A549 (cell line): ENCODE results near the gene REPS1.

Experiments used
- CEBPB ChIP-seq, 2 experiments: fragments of >200 bp in 1 of 2; sonication (Bioruptor Twin) in 1 of 2; formaldehyde crosslinking in 1 of 2; IDR thresholded peaks; 2 replicates each; pipeline ENCODE4 v1.6.1; 2012 to 2016
- CHD2 ChIP-seq: fragments of 150-350 bp; IDR thresholded peaks from 2 replicates; pipeline ENCODE4 v1.6.1; 2014; ENCODE audit warnings: low read length; ENCODE audit not compliant: partially characterized antibody
- CHD4 ChIP-seq: fragments of 200-600 bp; sonication (generic); IDR thresholded peaks from 2 replicates; pipeline ENCODE4 v1.6.1; 2016; ENCODE audit warnings: antibody characterized with exemption, mild to moderate bottlenecking, borderline replicate concordance
- EP300 ChIP-seq, 2 experiments: fragments of >200 bp; sonication (Bioruptor Twin); formaldehyde crosslinking; IDR thresholded peaks; 2 replicates in 1 of 2; 3 replicates in 1 of 2; pipeline ENCODE4 v1.6.1; 2016 to 2017
- HOXB5 ChIP-seq: fragments of 250-450 bp; sonication (Bioruptor Pico); IDR thresholded peaks from 2 replicates; pipeline ENCODE4 v1.5.0; 2020; ENCODE audit warnings: mild to moderate bottlenecking, moderate library complexity
- MAFK ChIP-seq: fragments of 450-650 bp; IDR thresholded peaks from 2 replicates; pipeline ENCODE4 v1.6.1; 2014; ENCODE audit not compliant: partially characterized antibody
- MAX ChIP-seq: IDR thresholded peaks from 2 replicates; pipeline ENCODE4 v1.6.1; 2012
- NFE2L2 ChIP-seq: fragments of 150-350 bp; conservative IDR thresholded peaks from 2 replicates; pipeline ENCODE4 v1.6.1; 2014; ENCODE audit warnings: low read length
- POLR2A ChIP-seq: IDR thresholded peaks from 2 replicates; pipeline ENCODE4 v1.6.1; 2012; ENCODE audit warnings: mild to moderate bottlenecking, low read length
- RCOR1 ChIP-seq: fragments of 150-350 bp; IDR thresholded peaks from 2 replicates; pipeline ENCODE4 v1.6.1; 2014; ENCODE audit warnings: antibody characterized with exemption, low read length, low read depth
- TF ChIP-seq, protein P1 (sequence below): fragments of >200 bp; sonication (Bioruptor Twin); formaldehyde crosslinking; IDR thresholded peaks from 3 replicates; pipeline ENCODE4 v1.5.1; 2016

DNA sequence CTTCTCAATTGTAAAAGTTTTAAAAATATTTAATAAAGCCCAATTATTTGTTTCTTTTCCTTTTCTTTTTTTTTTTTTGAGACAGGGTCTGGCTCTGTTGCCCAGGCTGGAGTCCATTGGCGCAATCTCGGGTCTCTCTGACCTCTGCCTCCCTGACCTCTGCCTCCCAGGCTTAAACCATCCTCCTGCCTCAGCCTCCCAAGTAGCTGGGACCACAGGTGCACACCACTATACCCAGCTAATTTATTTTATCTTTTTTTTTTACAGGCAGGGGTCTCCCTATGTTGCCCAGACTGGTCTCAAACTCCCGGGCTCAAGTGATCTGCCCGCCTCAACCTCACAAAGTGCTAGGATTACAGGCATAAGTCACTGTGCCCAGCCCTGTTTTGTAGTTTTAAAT lies 9.8 kb downstream of the REPS1 start:
- TF ChIP-seq, protein P1, sequence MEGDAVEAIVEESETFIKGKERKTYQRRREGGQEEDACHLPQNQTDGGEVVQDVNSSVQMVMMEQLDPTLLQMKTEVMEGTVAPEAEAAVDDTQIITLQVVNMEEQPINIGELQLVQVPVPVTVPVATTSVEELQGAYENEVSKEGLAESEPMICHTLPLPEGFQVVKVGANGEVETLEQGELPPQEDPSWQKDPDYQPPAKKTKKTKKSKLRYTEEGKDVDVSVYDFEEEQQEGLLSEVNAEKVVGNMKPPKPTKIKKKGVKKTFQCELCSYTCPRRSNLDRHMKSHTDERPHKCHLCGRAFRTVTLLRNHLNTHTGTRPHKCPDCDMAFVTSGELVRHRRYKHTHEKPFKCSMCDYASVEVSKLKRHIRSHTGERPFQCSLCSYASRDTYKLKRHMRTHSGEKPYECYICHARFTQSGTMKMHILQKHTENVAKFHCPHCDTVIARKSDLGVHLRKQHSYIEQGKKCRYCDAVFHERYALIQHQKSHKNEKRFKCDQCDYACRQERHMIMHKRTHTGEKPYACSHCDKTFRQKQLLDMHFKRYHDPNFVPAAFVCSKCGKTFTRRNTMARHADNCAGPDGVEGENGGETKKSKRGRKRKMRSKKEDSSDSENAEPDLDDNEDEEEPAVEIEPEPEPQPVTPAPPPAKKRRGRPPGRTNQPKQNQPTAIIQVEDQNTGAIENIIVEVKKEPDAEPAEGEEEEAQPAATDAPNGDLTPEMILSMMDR: no peak
- no peak for TF ChIP-seq CHD2
- TF ChIP-seq CHD4: no peak
- TF ChIP-seq RCOR1: no peak
- no peak for TF ChIP-seq NFE2L2
- no peak for TF ChIP-seq MAFK
- TF ChIP-seq HOXB5 (CRISPR knock-in tag): no peak
- no peak for TF ChIP-seq MAX
- TF ChIP-seq EP300 (IDR thresholded peaks at IDR 0.05): no peak
- TF ChIP-seq CEBPB (IDR thresholded peaks at IDR 0.05): no peak
- TF ChIP-seq POLR2A: no peak
